Activated naive CD8-positive, alpha-beta T cell treated with anti-CD3 and anti-CD28 coated beads, Interleukin-2, amount 10 ng/mL, durations not matched to agents 7 days and 5 days (primary cell): ENCODE results near the gene FAM222A. TPM values are rescaled to one million over a fixed set of nuclear protein-coding genes. Genes with fewer than 3 reads are reported as not detected.

Experiments
- ATAC-seq: fragments of 150-1000 bp; cut with Tn5 transposase; one replicate; pipeline ENCODE4 v1.10.0; 2021; ENCODE audit warnings: low read depth, moderate library complexity
- POLR2A ChIA-PET: fragments of 350-600 bp; sonication (Branson Sonifier 250); formaldehyde crosslinking; loops from one replicate; lab custom pipeline; 2021; ENCODE audit warnings: antibody characterized with exemption; lab: Charles Lee
- DNase-seq: peaks from one replicate; pipeline ENCODE4 v3.0.0; 2021
- H3K27ac Mint-ChIP-seq: one replicate; pipeline ENCODE4 v1.8.0; 2022; ENCODE audit warnings: mild to moderate bottlenecking, mixed read lengths
- H3K27me3 Mint-ChIP-seq: one replicate; pipeline ENCODE4 v1.8.0; 2022; ENCODE audit warnings: mild to moderate bottlenecking, moderate library complexity, mixed read lengths
- H3K36me3 Mint-ChIP-seq: one replicate; pipeline ENCODE4 v1.8.0; 2021; ENCODE audit warnings: mild to moderate bottlenecking, mixed read lengths
- H3K4me1 Mint-ChIP-seq: one replicate; pipeline ENCODE4 v1.8.0; 2021; ENCODE audit warnings: mixed read lengths
- H3K4me3 Mint-ChIP-seq: one replicate; pipeline ENCODE4 v1.8.0; 2022; ENCODE audit warnings: mild to moderate bottlenecking, moderate library complexity, mixed read lengths
- H3K9me3 Mint-ChIP-seq: one replicate; pipeline ENCODE4 v1.8.0; 2021; ENCODE audit warnings: mixed read lengths
- total RNA-seq, 2 experiments: library from RNA; stranded (reverse); gene quantifications; one replicate each; pipeline ENCODE4 v1.2.3, GENCODE V29; 2021

The FAM222A gene
- total RNA-seq, 2 experiments from 2014 or later = 0.96 to 1.1 TPM

- peaks cover 11% of the 10 kb centered on the region for H3K4me1 Mint-ChIP-seq
- DNase-seq (peak; percentile 12), ATAC-seq (peak; percentile 50)
- no peaks in the 10 kb centered on the region for H3K27me3 Mint-ChIP-seq
- H3K36me3 Mint-ChIP-seq = no peaks in the 10 kb centered on the region
- peaks cover 5% of the 10 kb centered on the region for H3K9me3 Mint-ChIP-seq
- POLR2A ChIA-PET = no interaction called here
- H3K27ac Mint-ChIP-seq = no peak overlapping the region
- H3K4me3 Mint-ChIP-seq = no peak overlapping the region
These were observed 49.7 kb downstream of the FAM222A start for GRCh38 chr12:109763201-109763841.

GRCh38 chr12:109764123-109764522, 50.5 kb downstream of the FAM222A start:
- Mint-ChIP-seq H3K27me3 (no peaks in the 10 kb centered on the region), H3K9me3 (peaks cover 5% of the 10 kb centered on the region), H3K36me3 (no peaks in the 10 kb centered on the region), H3K4me1 (peaks cover 11% of the 10 kb centered on the region), H3K4me3 (no peak overlapping the region), H3K27ac (no peak overlapping the region)
- POLR2A ChIA-PET = no interaction called here
- ATAC-seq (no peak), DNase-seq (no peak)

DNA sequence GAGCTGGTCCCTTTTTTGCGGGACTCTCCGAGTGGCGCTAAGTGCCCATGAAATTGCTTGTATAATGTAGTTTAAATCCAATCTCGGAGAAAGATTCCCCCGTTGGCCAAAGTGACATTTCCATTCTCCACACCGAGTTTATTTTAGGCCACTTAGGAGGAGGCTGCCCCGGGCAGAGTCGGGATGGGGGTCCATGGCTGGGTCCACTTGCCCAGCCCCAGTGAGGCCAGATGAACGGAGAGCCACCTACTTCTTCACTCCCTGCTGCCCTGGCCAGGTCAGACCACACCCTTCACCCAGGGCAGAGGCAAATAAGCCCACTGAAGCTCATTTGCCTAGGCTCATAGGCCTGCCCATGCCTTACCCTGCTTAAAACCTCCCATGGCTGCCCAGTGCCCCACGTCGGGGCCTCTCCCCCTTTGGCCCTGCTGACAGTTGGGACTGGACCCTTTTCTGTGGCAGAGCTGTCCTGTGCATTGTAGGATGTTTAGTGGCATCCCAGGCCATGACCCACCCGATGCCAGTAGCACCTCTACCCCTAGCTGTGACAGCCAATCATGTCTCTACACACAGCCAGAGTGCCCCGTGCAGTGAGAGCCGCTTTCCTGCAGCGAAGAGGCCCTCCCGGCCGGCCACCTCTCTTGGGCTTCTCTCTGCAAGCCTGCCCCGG, 51.3 kb downstream of the FAM222A start:
- ATAC-seq (no peak), DNase-seq (peak; percentile 17)
- no peak overlapping the region for H3K4me3 Mint-ChIP-seq
- H3K36me3 Mint-ChIP-seq = no peaks in the 10 kb centered on the region
- no peak overlapping the region for H3K27ac Mint-ChIP-seq
- peaks cover 5% of the 10 kb centered on the region for H3K9me3 Mint-ChIP-seq
- no peaks in the 10 kb centered on the region for H3K27me3 Mint-ChIP-seq
- H3K4me1 Mint-ChIP-seq = peaks cover 11% of the 10 kb centered on the region
- POLR2A ChIA-PET = no interaction called here

- H3K4me3 Mint-ChIP-seq = no peak overlapping the region
- no peak overlapping the region for H3K27ac Mint-ChIP-seq
- H3K36me3 Mint-ChIP-seq = no peaks in the 10 kb centered on the region
- POLR2A ChIA-PET = no interaction called here
- ATAC-seq = no peak
- no peaks in the 10 kb centered on the region for H3K27me3 Mint-ChIP-seq
- H3K4me1 Mint-ChIP-seq = peaks cover 10% of the 10 kb centered on the region
- H3K9me3 Mint-ChIP-seq = peaks cover 5% of the 10 kb centered on the region
- peak; percentile 5 for DNase-seq
These were observed 51.8 kb downstream of the FAM222A start for GRCh38 chr12:109765446-109765810.

- no peak for ATAC-seq
- Mint-ChIP-seq H3K4me3 (no peak overlapping the region), H3K4me1 (peaks cover 7% of the 10 kb centered on the region), H3K36me3 (no peaks in the 10 kb centered on the region), H3K27ac (no peak overlapping the region), H3K27me3 (no peaks in the 10 kb centered on the region), H3K9me3 (peaks cover 5% of the 10 kb centered on the region)
- DNase-seq = peak; percentile 19
- POLR2A ChIA-PET = no interaction called here
These were observed 52.7 kb downstream of the FAM222A start for GRCh38 chr12:109766251-109766778.

- no peak overlapping the region for H3K27ac Mint-ChIP-seq
- peaks cover 5% of the 10 kb centered on the region for H3K9me3 Mint-ChIP-seq
- H3K27me3 Mint-ChIP-seq = no peaks in the 10 kb centered on the region
- POLR2A ChIA-PET = no interaction called here
- ATAC-seq = no peak
- no peaks in the 10 kb centered on the region for H3K36me3 Mint-ChIP-seq
- H3K4me3 Mint-ChIP-seq = no peak overlapping the region
- H3K4me1 Mint-ChIP-seq = peaks cover 7% of the 10 kb centered on the region
- DNase-seq = peak; percentile 4
These were observed 53.8 kb downstream of the FAM222A start for GRCh38 chr12:109767456-109767855.

- no peaks in the 10 kb centered on the region for H3K36me3 Mint-ChIP-seq
- no peak overlapping the region for H3K27ac Mint-ChIP-seq
- H3K27me3 Mint-ChIP-seq = no peaks in the 10 kb centered on the region
- POLR2A ChIA-PET = no interaction called here
- ATAC-seq = no peak
- H3K9me3 Mint-ChIP-seq = peaks cover 5% of the 10 kb centered on the region
- no peak overlapping the region for H3K4me3 Mint-ChIP-seq
- H3K4me1 Mint-ChIP-seq = peaks cover 5% of the 10 kb centered on the region
- peak; percentile 20 for DNase-seq
These were observed 54.6 kb downstream of the FAM222A start for GRCh38 chr12:109767991-109768900.

- H3K36me3 Mint-ChIP-seq = no peaks in the 10 kb centered on the region
- peaks cover 1% of the 10 kb centered on the region for H3K9me3 Mint-ChIP-seq
- peaks cover 2% of the 10 kb centered on the region for H3K27me3 Mint-ChIP-seq
- peak; percentile 22 for DNase-seq
- ATAC-seq = no peak
- peaks cover 7% of the 10 kb centered on the region for H3K4me1 Mint-ChIP-seq
- POLR2A ChIA-PET = no interaction called here
- H3K27ac Mint-ChIP-seq = no peak overlapping the region
- H3K4me3 Mint-ChIP-seq = no peak overlapping the region
These were observed 55.5 kb downstream of the FAM222A start for GRCh38 chr12:109768901-109769670.

- Mint-ChIP-seq H3K4me3 (no peak overlapping the region), H3K36me3 (no peaks in the 10 kb centered on the region), H3K9me3 (no peaks in the 10 kb centered on the region), H3K4me1 (peaks cover 7% of the 10 kb centered on the region), H3K27ac (no peak overlapping the region), H3K27me3 (peaks cover 2% of the 10 kb centered on the region)
- no peak for ATAC-seq
- peak; percentile 6 for DNase-seq
- POLR2A ChIA-PET = no interaction called here
These were observed 56.7 kb downstream of the FAM222A start for GRCh38 chr12:109770104-109770860.

DNA sequence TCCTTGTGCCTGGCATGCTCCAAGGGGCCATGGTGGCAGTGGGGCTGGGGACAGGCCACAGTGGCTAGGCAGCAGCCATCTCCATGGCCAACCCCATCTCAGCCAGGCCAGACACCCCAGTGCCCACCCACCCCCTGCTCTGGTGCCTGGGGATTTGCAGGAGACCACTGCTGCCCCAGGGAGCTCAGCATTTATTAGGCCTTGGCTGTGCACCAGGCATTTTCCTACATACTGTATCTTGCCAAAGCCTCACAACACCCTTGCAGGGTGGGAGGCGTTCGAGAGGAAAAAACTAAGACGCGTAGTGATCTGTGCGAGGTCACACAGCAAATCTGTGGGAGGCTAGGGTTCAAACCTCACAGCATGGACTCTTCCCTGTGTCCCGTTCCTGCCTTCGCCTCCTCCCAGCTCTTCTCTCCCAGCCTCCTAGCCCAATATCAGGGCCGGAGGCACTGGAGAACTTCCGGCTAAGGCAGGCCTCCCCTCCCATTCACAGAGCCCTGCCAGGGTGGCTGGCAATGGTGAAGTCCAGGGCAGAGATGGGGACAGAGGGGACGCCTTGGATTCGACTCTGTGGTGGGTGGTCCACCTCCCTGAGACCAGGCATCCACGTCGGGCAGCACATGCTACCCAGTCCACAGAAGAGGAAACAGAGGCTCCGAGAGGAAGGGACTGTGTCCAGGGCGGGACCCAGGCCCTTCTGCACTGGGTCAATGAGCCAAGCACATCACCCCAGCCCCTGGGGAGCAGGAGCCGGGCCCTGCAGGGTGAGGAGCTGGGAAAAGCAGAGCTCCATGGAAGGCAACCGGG, 57.4 kb downstream of the FAM222A start:
- Mint-ChIP-seq H3K4me3 (no peak overlapping the region), H3K9me3 (no peaks in the 10 kb centered on the region), H3K27me3 (peaks cover 2% of the 10 kb centered on the region), H3K27ac (no peak overlapping the region), H3K36me3 (no peaks in the 10 kb centered on the region), H3K4me1 (peaks cover 7% of the 10 kb centered on the region)
- peak; percentile 20 for DNase-seq
- POLR2A ChIA-PET = no interaction called here
- ATAC-seq = no peak

GRCh38 chr12:109771746-109772621, 58.4 kb downstream of the FAM222A start:
- Mint-ChIP-seq H3K4me1 (peaks cover 7% of the 10 kb centered on the region), H3K27me3 (peaks cover 2% of the 10 kb centered on the region), H3K36me3 (no peaks in the 10 kb centered on the region), H3K9me3 (no peaks in the 10 kb centered on the region), H3K4me3 (no peak overlapping the region), H3K27ac (no peak overlapping the region)
- peak; percentile 23 for DNase-seq
- ATAC-seq = no peak
- POLR2A ChIA-PET = no interaction called here
